ENCODE results near the gene ATXN2. TPM values are rescaled to one million over a fixed set of nuclear protein-coding genes. Genes with fewer than 3 reads are reported as not detected.

Gene ATXN2
- total RNA-seq, 2 donors from 2014 or later = 32.8 to 67.7 TPM

DNA sequence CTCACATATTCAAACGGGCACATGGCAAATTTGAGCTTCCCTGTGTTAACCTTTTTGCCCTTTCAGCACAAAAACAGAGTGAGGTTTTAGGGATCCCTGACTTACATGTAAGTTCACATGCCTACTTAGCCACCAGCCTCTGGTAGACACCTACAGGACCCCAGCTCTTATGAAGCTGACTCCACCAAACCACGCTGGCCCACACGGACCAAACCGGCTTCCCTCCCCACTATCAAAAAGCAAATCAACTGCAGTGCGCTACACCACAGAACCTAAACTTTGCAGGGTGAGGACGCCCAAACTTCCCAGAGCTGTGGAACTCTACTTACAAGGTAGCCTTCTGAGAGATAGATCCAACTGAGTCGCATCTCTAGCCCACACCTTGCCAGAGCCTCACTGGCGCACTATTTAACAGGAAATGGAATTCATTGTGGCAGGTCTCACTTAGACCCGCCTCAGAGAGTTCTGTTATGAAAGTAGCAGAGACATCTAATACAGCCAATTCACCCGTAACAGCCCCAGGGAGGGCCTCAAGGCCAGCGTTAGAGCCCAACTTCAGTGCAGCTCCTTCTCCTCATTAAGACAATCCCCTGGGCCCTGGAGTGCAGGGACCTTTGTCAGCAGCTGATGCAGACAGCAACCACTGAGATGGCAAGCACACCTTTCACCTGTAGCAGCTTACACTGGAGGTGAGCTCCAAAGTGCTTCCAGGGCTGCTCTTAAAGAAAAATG is 144.2 kb downstream of the ATXN2 start:
- ATAC-seq = peak in 1 of 2 donors; percentile 37
- H3K9me3 Mint-ChIP-seq = no peaks in the 10 kb centered on the region
- DNase-seq (ENCODE audit: low spot score) = no peak
- no peak overlapping the region for H3K4me3 Mint-ChIP-seq
- peaks cover 28 to 33% of the 10 kb centered on the region in 2 donors for H3K4me1 Mint-ChIP-seq (ENCODE audit: low read depth in 2 of 2)
- H3K27ac Mint-ChIP-seq = no peak overlapping the region
- H3K36me3 Mint-ChIP-seq = peaks cover 14% of the 10 kb centered on the region
- no peaks in the 10 kb centered on the region for H3K27me3 Mint-ChIP-seq

DNA sequence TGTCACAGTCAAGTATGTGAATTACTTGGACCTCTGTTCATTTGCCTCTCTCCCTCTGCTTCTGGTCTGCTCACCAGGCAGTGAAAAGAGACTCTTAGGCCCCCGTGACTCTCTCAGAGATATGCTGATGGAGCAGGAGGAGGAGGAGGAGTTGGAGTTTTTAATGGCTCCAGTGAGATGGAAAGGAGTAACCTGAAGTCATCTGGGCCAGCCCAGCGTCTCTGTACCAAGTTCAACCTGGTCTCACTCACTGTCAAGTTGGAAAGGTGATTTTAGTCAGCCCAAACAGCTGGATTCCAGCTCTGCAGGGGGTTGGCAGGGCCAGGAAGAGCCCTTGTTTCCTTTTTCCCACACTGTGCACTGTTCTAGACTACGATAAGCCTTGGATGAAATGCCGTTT is 144.8 kb downstream of the ATXN2 start:
- Mint-ChIP-seq H3K4me1 (ENCODE audit: low read depth in 2 of 2) (peaks cover 30 to 35% of the 10 kb centered on the region in 2 donors), H3K27ac (no peak overlapping the region), H3K27me3 (no peaks in the 10 kb centered on the region), H3K36me3 (peaks cover 14% of the 10 kb centered on the region), H3K9me3 (no peaks in the 10 kb centered on the region), H3K4me3 (no peak overlapping the region)
- ATAC-seq (no peak), DNase-seq (ENCODE audit: low spot score) (no peak)

DNA sequence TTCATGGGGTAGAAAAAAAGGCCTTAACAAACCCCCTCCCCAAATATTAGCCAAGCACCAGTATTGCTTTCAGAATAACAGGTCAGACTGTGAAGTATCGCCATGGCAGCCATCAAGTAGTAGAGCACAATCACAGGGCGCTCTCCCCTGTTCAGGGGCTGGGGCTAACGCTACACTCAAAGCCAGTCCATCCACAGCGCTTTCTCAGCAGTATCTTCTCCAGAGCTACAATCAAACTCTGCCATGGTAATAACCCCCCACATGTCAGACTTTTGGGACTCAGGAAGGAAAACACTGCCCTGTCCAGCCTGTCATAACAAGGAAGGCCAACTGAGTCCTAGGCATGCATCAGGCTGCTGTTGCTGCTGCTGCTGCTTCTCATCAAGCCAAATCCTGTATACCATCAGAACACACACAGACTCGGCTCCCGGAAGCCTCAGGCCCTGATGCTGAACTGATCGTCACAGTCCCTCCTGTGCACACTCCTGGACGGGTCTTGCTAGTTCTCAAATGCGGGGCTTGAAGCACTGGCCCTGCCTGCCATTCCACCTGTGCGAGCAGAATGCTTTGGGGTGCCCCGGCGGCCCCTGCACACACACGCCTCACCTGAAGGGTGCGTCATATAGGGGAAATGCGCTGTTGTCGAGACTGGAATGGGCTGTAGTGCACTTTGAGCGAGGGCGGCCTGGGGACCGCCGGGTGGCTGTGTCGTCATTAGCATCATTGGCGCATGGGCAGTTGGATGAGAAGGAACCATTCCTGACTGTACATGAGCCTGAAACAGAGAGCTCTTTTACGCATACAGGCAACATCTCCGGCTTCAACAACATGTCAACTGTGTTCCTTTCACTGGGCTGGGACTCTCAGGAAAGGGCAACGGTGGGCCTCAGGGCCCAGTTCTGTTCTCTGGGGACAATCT is 145.8 kb downstream of the ATXN2 start:
- Mint-ChIP-seq H3K4me1 (ENCODE audit: low read depth in 2 of 2) (peaks cover 38 to 42% of the 10 kb centered on the region in 2 donors), H3K36me3 (peaks cover 22% of the 10 kb centered on the region), H3K4me3 (no peak overlapping the region)

DNA sequence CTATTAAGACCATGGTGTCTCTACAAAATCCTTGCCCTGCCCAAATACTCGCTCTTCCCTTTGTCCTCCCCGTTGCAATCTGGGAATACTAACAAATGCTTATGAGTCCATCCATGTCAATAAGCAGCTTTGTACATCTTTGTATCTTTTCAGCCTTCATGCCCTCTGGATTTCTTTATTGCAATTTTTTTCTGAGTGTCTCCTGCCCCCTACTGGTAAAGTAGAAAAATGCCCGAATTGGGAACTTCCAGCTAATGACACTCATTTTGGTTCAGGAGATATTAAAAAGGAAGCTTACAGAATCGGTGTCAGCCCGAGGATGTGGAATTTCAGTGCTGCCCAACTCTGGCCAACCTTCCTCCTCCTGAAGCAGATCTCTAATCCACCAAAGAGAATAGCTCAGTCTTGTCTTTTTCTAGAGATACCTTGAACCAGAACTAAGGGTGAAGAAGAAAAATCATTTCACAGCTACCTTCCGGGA is 147.4 kb downstream of the ATXN2 start:
- Mint-ChIP-seq H3K36me3 (peaks cover 28% of the 10 kb centered on the region), H3K27ac (no peak overlapping the region)
- ATAC-seq = no peak

More for the DNA sequence above, 145.8 kb downstream of the ATXN2 start:
- DNase-seq (ENCODE audit: low spot score) = no peak
- peaks cover 0 to 2% of the 10 kb centered on the region in 2 donors for H3K27me3 Mint-ChIP-seq
- no peak overlapping the region for H3K27ac Mint-ChIP-seq
- no peaks in the 10 kb centered on the region for H3K9me3 Mint-ChIP-seq
- no peak for ATAC-seq

DNA sequence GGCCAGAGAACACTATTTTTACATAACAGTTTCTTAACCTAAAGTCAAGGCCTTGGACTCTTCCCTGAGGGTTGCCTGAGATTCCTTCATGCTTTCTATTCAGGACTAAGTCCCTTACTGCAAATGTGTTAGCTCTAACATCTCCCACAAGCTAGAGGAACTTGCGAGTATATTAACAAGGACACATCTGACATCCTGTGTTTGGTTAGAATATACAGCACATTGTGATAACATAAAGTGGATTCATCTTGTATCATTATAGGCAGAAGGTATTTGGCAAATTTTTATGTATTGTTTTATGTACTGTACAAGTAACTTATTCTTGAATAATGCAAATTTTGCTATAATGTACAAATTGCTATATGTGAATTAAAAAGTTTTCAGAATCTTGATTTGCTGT is 147.9 kb downstream of the ATXN2 start:
- Mint-ChIP-seq H3K4me3 (no peak overlapping the region), H3K27me3 (peaks cover 0 to 2% of the 10 kb centered on the region in 2 donors), H3K36me3 (peaks cover 28% of the 10 kb centered on the region), H3K9me3 (no peaks in the 10 kb centered on the region), H3K27ac (no peak overlapping the region), H3K4me1 (ENCODE audit: low read depth in 2 of 2) (peaks cover 52 to 53% of the 10 kb centered on the region in 2 donors)
- DNase-seq (ENCODE audit: low spot score) = no peak
- ATAC-seq = no peak

More for the DNA sequence above, 147.4 kb downstream of the ATXN2 start:
- H3K9me3 Mint-ChIP-seq = no peaks in the 10 kb centered on the region
- H3K4me1 Mint-ChIP-seq (ENCODE audit: low read depth in 2 of 2) = peaks cover 48 to 49% of the 10 kb centered on the region in 2 donors
- peaks cover 0 to 2% of the 10 kb centered on the region in 2 donors for H3K27me3 Mint-ChIP-seq
- no peak overlapping the region for H3K4me3 Mint-ChIP-seq
- no peak for DNase-seq (ENCODE audit: low spot score)

DNA sequence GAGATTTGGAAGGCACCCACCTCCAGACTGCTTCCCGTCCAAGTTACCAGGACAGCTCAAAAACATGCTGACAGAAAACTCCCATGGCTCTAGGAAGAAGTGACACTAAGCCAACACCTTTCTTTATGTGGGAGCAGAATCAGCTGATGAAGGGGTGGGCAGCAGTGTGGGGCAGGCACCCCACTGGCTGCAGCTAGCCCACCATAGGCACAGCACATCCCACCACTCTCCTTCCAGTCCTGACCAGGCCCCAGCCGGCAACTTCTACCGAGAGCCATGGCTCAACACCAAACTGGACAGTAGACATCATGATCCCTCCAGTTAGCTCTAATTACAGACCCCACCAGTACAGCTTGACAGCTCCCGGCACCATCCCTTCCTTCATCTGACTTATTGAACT is 148.4 kb downstream of the ATXN2 start:
- peaks cover 52 to 53% of the 10 kb centered on the region in 2 donors for H3K4me1 Mint-ChIP-seq (ENCODE audit: low read depth in 2 of 2)
- H3K27ac Mint-ChIP-seq = no peak overlapping the region
- peaks cover 28% of the 10 kb centered on the region for H3K36me3 Mint-ChIP-seq
- no peak for DNase-seq (ENCODE audit: low spot score)
- H3K9me3 Mint-ChIP-seq = no peaks in the 10 kb centered on the region
- no peak for ATAC-seq
- H3K4me3 Mint-ChIP-seq = no peak overlapping the region
- H3K27me3 Mint-ChIP-seq = peaks cover 0 to 2% of the 10 kb centered on the region in 2 donors

DNA sequence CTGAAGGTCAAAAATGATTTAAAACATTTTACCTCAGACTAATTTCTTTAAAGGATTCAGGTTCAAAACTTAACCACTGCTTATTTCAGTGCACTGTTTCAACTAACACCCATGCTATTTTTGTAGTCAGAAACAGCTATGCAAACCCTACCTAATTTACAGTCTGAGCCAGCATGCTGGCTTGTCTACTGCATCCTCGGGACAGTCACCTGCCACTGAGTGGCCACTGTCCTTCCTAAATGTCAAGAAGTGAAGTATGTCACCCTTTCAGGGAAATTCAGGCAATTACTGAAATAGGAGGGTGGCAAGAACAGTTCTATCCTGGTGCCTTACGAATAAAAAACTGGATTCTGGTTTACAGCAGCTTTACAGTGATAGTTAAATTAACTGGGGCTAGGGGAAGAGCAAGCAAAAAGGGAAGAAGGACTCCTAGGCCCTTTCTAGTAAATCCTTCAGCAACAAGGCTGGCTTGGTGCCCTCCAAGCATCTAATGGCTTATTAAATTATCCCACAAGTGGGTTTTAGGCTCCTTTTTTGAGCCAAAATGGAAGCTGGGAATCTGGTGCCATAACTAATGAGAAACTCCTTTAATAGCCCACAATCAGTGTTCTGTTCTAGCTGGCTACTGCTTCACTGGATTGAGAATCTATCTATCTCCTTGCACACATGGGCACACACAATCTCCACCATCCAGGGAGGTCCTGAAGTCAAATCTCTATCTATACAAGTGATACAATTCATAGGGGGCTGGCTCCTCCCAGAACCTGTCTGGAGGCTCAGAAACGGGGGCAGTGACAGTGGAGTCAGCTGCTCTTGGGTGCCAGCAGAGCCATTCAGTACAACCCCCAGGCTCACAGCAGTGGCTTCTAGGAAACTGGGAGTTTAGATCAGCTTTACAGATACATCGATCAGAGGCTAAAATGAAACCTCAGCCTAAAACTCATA is 150.0 kb downstream of the ATXN2 start:
- ATAC-seq (no peak), DNase-seq (ENCODE audit: low spot score) (no peak)
- H3K27me3 Mint-ChIP-seq = peaks cover 0 to 2% of the 10 kb centered on the region in 2 donors
- peak overlapping the region in 1 of 2 donors; percentile 45 for H3K27ac Mint-ChIP-seq
- peaks cover 54 to 57% of the 10 kb centered on the region in 2 donors for H3K4me1 Mint-ChIP-seq (ENCODE audit: low read depth in 2 of 2)
- H3K36me3 Mint-ChIP-seq = peaks cover 28% of the 10 kb centered on the region
- no peak overlapping the region for H3K4me3 Mint-ChIP-seq
- H3K9me3 Mint-ChIP-seq = no peaks in the 10 kb centered on the region

DNA sequence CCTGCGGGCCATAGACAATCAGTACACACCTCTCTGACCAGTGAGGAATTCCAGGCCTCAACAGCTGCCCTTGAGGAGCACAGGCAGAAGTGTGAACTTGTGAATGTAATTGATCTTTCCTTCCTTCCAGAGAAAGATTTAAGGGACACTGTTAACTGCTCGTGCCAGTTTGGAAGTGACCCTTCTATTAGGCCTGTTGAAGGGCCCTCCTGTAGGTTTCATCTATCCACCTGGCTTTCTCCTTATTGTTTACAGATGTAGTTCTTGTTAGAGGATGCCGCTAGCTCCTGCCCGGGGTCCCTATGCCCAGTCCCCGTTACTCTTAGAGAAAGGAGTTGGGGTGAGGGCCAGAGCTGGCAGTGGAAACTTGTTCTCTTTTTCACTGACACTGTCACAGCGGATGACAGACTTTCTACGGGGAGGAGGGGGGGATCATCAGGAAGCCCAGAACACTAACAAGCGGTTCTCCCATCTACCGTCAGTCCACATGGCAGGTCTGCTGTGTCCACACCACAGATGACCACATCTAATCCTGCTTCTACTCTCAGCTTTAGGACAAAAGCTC is 150.8 kb downstream of the ATXN2 start:
- peaks cover 28% of the 10 kb centered on the region for H3K36me3 Mint-ChIP-seq

DNA sequence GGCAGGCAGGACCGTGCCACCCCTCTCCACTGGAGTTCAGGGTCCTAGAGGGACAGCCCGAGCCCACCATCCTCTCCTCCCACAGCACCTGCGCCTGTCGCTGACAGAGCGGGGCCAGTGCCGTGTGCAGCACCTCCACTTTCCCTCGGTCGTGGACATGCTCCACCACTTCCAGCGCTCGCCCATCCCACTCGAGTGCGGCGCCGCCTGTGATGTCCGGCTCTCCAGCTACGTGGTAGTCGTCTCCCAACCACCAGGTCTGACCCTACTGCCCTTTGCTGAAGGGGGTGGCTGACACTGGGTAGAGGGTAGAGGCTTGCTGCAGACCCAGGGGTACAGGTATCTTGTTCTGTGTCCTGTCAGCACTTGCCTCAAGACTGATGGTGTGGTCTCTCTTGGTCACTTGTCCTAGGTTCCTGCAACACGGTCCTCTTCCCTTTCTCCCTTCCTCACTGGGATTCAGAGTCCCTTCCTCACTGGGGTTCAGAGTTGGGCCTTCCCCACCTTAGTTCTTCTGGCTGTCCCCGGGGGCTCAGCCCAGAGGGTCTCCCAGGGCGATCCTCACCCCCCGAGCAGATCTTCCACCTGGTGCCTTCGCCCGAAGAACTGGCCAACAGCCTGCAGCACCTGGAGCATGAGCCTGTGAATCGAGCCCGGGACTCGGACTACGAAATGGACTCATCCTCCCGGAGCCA is 151.4 kb downstream of the ATXN2 start:
- Mint-ChIP-seq H3K4me1 (ENCODE audit: low read depth in 2 of 2) (peaks cover 68 to 71% of the 10 kb centered on the region in 2 donors), H3K27ac (peak overlapping the region in 1 of 2 donors; percentile 45), H3K36me3 (peaks cover 28% of the 10 kb centered on the region), H3K4me3 (no peak overlapping the region), H3K27me3 (peaks cover 0 to 2% of the 10 kb centered on the region in 2 donors), H3K9me3 (no peaks in the 10 kb centered on the region)
- no peak for ATAC-seq
- DNase-seq (ENCODE audit: low spot score) = no peak

More for the DNA sequence above, 150.8 kb downstream of the ATXN2 start:
- ATAC-seq (no peak), DNase-seq (ENCODE audit: low spot score) (no peak)
- Mint-ChIP-seq H3K9me3 (no peaks in the 10 kb centered on the region), H3K4me1 (ENCODE audit: low read depth in 2 of 2) (peaks cover 62 to 65% of the 10 kb centered on the region in 2 donors), H3K27ac (peak overlapping the region in 1 of 2 donors; percentile 45), H3K27me3 (peaks cover 0 to 2% of the 10 kb centered on the region in 2 donors), H3K4me3 (no peak overlapping the region)

DNA sequence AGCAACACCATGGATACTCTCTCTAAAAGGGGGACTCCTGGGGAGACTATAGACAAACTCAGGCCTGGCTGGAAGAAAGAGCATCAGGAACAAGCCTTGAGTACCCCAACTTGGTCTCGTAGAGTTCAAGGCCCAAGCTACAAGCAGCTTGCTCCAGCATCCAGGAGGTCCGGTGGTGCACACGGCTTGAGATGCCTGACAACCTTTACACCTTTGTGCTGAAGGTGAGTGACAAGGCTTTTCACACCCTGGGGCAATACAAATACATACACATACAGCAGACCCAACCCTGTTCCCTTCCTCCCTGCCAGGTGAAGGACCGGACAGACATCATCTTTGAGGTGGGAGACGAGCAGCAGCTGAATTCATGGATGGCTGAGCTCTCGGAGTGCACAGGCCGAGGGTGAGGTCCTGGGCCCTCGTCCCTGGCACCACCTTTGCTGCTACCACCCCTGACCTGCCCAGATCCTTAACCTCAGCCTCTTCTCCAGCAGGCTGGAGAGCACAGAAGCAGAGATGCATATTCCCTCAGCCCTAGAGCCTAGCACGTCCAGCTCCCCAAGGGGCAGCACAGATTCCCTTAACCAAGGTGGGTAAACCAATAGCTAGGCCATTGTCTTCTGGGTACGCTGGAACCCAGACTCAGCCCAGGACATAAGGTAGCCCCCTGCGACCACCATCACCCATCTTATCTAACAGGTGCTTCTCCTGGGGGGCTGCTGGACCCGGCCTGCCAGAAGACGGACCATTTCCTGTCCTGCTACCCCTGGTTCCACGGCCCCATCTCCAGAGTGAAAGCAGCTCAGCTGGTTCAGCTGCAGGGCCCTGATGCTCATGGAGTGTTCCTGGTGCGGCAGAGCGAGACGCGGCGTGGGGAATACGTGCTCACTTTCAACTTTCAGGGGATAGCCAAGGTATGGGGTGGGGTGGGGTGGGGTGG is 152.2 kb downstream of the ATXN2 start:
- peaks cover 28% of the 10 kb centered on the region for H3K36me3 Mint-ChIP-seq
- ATAC-seq = no peak
- H3K4me1 Mint-ChIP-seq (ENCODE audit: low read depth in 2 of 2) = peaks cover 74 to 76% of the 10 kb centered on the region in 2 donors
- DNase-seq (ENCODE audit: low spot score) = no peak
- H3K4me3 Mint-ChIP-seq = no peak overlapping the region
- no peaks in the 10 kb centered on the region for H3K9me3 Mint-ChIP-seq
- peak overlapping the region in 1 of 2 donors; percentile 60 for H3K27ac Mint-ChIP-seq
- peaks cover 0 to 2% of the 10 kb centered on the region in 2 donors for H3K27me3 Mint-ChIP-seq

DNA sequence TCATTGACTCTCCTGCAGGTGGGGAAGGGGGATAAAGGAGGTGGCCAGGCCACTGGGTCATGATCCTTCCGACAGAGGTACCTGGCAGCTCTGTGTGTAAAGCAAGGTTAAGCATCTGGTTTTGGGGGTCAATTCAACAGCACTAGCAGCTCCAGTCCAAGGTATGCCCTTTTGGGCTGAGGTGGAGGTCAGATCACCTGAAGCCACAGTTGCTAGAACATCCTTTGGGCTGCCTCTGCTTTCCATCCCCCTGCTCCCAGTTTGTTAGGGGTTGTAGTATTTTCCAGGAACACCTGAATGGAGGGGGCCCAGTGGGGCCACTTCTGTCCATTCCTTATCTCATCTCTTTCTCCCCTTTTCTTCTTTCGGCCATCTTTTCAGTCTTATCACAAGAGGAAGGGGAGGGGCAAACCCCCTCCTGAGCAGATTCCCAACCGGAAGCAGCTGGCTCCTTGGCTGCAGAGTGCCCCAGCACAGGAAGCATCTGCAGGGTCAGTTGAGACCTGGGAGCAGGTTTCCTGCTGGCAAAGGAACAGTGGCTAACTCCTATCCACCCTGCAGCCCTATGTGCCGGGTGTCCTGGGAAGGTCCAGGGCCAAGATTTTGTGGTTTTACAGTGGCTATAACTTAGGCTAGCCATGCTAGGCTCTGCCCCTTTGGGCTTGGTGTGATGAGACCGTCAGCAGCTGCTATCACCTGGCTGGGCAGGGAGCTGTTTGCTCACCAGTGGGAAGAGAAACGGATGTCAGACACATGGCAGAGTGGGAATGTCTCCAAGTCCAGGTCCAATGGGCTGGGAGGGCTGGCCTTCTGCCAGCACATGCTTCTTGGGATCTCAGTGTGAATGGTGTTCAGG is 153.2 kb downstream of the ATXN2 start:
- DNase-seq (ENCODE audit: low spot score) = no peak
- Mint-ChIP-seq H3K9me3 (no peaks in the 10 kb centered on the region), H3K4me3 (peak overlapping the region; percentile 22), H3K36me3 (peaks cover 19% of the 10 kb centered on the region), H3K27me3 (peaks cover 0 to 2% of the 10 kb centered on the region in 2 donors), H3K27ac (peak overlapping the region; percentile 60), H3K4me1 (ENCODE audit: low read depth in 2 of 2) (peaks cover 67 to 69% of the 10 kb centered on the region in 2 donors)
- no peak for ATAC-seq

Data from natural killer cell treated with Interleukin-12 subunit alpha and Interleukin-12 subunit beta and Interleukin-15 and Interleukin-18, amount 100 ng/mL, for 72 hours (primary cell).